Activated CD8-positive, alpha-beta memory T cell treated with anti-CD3 and anti-CD28 coated beads for 36 hours (primary cell): ENCODE results near the gene TICAM2. TPM values are rescaled to one million over a fixed set of nuclear protein-coding genes. Genes with fewer than 3 reads are reported as not detected.

Experiments
- CTCF ChIA-PET: fragments of 350-600 bp; sonication (Branson Sonifier 250); formaldehyde crosslinking; loops from one replicate; lab custom pipeline; 2021; ENCODE audit warnings: antibody characterized with exemption; lab: Charles Lee
- POLR2A ChIA-PET: fragments of 350-600 bp; sonication (Branson Sonifier 250); formaldehyde crosslinking; loops from one replicate; lab custom pipeline; 2021; ENCODE audit warnings: antibody characterized with exemption; lab: Charles Lee
- total RNA-seq, 2 experiments: library from RNA; stranded (reverse); gene quantifications; one replicate each; pipeline ENCODE4 v1.2.3, GENCODE V29; 2021

The TICAM2 gene
- total RNA-seq, 2 experiments from 2014 or later: 0.15 to 1.0 TPM

DNA sequence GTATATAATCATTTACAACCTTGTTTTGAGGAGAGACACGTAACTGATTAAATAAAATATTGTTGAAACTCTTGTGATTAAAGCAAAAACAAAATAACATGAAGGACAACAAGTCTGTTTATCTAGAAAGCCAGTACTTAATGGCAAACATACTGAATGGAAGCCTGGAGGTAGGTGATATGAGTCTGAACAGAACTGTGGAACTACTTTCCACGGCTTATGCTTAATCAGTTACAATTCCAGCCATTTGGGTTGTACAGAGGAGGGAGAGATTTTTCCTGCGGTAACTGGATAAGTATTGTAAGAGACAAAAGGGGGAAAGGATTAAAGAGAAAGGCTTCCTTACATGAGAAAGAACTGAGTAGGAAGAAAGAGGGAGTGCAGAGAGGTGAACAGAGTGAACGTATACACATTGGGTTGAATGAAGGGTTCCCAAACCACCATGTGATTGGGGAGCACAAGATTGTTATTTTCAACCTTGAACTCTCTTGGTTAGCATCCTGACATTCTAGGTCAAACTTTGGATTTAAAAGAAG, 19.2 kb upstream of the TICAM2 start:
- POLR2A ChIA-PET: no interaction called here
- CTCF ChIA-PET: no interaction called here

- POLR2A ChIA-PET: no interaction called here
- CTCF ChIA-PET: interaction anchor here (1.2 to 1.6 kb wide), 2 partner anchors 8 to 15 kb away, joined by 4 to 6 read pairs; partner anchors contain the start of genes TICAM2 and TMED7
Observed at GRCh38 chr5:115616892-115617291, 14.6 kb upstream of the TICAM2 start.

DNA sequence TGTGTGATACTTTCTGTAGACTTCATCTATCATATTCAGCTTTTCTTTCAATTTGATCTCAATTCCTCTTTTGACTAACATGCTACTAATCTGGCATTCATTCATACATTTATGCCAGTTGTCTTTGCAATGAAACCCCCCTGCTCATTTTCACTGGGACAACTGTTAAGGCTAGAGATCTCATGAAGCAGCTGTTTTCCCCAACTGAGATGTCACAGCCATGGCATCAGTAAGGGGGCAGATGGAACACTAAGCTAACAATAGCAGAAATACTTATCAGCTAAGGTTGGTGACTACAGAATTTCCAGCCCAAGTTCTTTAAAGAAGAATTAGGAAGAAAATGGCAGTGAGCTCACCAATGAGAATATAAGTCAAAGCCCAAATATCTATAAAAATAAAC, 14.2 kb upstream of the TICAM2 start:
- ChIA-PET POLR2A (no interaction called here), CTCF (interaction anchor here (1.2 to 1.6 kb wide), 2 partner anchors 9 to 14 kb away, joined by 4 to 6 read pairs; partner anchors contain the start of genes TICAM2 and TMED7)

- ChIA-PET POLR2A (no interaction called here), CTCF (interaction anchor here (0.6 kb wide), 1 partner anchor 14 kb away, joined by 3 read pairs; no protein-coding TSS in a partner anchor)
Observed at GRCh38 chr5:115611873-115612272, 9.6 kb upstream of the TICAM2 start.

DNA sequence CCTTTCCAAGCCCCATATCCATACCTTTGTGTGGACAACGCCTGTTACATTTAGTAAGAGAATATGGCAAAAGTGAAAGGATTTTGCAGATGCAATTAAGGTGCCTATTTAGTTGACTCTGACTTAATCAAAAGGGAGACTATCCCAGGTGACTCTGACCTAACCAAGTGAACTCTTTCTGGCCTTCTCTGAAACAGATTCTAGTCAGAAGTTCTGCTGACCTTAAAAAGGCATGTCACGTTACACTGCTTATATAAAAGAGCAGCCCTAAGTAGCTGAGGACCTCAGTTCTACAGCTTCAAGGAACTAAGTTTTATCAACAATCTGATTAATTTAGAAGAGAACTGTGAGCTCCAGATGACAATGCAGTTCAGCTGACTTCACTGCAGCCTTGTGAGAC, 5.7 kb upstream of the TICAM2 start:
- ChIA-PET CTCF (no interaction called here), POLR2A (no interaction called here)

GRCh38 chr5:115605436-115605835, 3.2 kb upstream of the TICAM2 start:
- POLR2A ChIA-PET: no interaction called here
- CTCF ChIA-PET: interaction anchor here (1.3 kb wide), 1 partner anchor 9 kb away, joined by 3 read pairs; no protein-coding TSS in a partner anchor

GRCh38 chr5:115602591-115603125, 379 bp upstream of the TICAM2 start:
- ChIA-PET CTCF (interaction anchor here (1.0 kb wide), 1 partner anchor 14 kb away, joined by 6 read pairs; no protein-coding TSS in a partner anchor), POLR2A (interaction anchor here (0.7 kb wide), 2 partner anchors 59 to 285 kb away, joined by 6 to 9 read pairs; no protein-coding TSS in a partner anchor)

- POLR2A ChIA-PET: no interaction called here
Observed at GRCh38 chr5:115600766-115601165, 1.5 kb downstream of the TICAM2 start.

GRCh38 chr5:115599924-115600323, 2.4 kb downstream of the TICAM2 start:
- ChIA-PET POLR2A (no interaction called here), CTCF (no interaction called here)

More at GRCh38 chr5:115600766-115601165, 1.5 kb downstream of the TICAM2 start:
- CTCF ChIA-PET: no interaction called here

DNA sequence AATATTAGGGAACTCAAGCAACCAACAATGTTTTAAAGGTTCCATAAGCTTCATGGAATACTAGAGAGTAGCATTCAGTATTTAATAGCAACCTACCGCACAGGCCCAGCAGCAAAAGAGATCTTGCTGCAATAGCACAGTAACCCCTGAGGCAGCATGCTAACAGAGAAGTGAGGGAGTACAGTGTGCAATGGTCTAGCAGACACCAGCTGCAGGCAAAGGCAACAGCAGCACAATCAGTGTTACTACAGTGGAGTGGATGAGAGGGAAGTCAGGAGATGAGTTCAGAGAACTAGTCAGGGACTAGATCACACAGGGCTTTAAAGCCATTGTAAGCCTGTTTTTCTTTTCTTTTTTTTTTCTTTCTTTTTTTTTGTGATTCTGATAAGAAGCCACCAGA, 2.8 kb downstream of the TICAM2 start:
- ChIA-PET CTCF (no interaction called here), POLR2A (no interaction called here)

DNA sequence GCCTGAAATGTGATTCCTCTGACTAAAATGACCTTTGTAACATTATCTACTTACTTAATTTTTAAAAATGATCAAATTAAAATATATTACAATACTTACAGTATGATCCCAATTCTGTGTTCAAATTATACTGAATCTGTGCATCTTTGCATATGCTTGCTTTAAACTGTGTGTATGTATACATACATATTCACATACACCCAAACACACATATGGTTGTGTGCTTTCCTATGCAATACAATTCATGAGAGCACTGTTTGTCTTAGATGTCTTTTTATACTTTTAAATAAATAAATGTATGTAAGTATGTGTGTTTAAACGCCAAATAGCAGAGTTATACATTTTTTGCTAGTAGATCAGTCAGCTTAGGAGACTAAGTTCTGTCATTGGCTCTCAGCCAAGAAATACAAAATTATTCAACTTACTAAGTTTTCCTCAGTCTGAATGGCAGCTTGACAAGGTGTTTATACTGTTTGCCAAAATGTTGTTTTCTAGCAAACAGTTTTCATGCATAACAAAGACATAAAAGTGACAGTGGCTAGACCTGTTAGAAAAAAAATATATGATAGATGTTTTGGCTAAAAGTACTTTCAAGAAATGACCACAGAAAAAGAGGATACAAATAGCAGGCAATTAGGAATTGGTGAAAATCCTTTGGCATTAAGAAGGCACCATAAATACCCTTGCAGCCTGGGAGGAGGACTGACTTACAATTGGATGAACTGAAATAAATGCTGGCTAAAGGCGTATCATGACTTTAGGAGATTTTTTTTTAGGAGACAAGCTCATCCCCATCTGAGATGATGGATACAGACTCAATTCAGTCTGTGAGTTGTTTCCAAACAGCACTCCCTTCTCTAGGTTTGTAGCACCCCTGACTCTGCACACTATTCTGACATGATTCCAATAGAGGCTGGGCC, 7.9 kb downstream of the TICAM2 start:
- CTCF ChIA-PET: no interaction called here
- POLR2A ChIA-PET: no interaction called here

- ChIA-PET POLR2A (no interaction called here), CTCF (no interaction called here)
Observed at GRCh38 chr5:115589043-115589442, 13.2 kb downstream of the TICAM2 start.

GRCh38 chr5:115588640-115589039, 13.6 kb downstream of the TICAM2 start:
- ChIA-PET CTCF (interaction anchor here (1.0 kb wide), 1 partner anchor 279 kb away, joined by 5 read pairs; no protein-coding TSS in a partner anchor), POLR2A (no interaction called here)

DNA sequence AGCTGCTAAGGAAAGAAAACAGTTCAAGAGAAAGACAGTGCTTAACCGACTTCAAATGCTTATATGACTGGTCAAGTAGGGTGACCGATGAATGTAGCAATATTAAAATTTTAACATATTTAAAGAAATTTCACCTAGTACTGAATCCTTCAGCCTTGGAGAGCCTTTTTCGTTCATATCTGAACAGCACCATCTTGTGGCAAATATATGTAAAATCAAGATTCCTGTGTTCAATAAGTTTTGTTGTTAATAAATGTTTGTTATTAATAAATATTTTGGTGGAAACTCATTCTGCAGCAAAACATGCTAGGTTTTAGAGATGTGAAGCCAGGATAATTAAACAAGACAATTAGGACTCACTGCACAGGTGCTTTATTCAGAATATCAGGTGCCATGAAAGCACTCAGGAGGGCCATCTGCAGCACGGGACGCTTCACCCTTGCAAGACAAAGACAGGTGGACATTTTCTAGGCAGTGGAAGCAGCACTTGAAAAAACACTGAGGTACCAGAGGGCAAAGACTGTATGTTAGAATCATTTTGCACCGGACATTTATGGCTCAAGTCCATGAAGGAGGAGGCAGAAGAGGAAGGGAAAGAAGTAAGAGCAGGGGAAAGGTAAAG, 15.6 kb downstream of the TICAM2 start:
- ChIA-PET POLR2A (no interaction called here), CTCF (interaction anchor here (0.7 kb wide), 1 partner anchor 335 kb away, joined by 3 read pairs; no protein-coding TSS in a partner anchor)

DNA sequence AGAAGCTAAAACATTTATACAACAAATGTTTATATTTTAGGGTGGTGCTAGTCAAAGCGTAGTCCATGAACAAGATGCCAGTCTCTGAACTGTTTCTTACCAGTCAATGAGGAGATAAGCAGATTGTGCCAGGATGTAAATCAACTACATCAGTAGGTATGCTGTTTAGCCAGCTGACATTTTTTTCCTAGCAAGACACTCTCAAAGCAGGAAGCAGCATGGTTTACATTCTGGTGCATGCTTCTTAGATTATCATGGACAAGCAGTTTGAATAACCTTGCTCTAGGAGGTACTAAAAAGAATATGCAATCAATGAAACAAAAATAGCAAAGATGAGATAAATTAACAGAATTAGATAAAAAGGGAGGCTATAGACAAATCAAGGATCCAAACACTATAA, 17.0 kb downstream of the TICAM2 start:
- POLR2A ChIA-PET: no interaction called here
- CTCF ChIA-PET: no interaction called here

DNA sequence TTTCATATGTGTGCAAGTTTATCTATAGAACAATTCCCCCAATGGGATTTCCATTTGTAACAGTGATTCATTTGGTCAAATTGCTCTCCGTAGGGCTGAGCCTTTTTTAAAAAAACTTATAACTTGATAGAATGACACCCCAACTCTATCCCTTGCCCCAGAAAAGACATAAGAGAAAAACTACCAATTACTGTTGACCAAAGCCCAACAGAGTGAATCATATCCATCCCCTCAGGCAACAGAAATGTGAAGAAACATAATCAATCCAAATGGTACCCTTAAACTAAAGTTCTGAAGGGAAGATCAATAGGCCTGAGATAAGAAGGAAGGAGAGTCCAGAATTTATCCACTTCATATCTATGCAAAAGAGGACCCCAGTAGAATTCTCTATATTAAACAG, 17.8 kb downstream of the TICAM2 start:
- POLR2A ChIA-PET: no interaction called here
- CTCF ChIA-PET: no interaction called here

DNA sequence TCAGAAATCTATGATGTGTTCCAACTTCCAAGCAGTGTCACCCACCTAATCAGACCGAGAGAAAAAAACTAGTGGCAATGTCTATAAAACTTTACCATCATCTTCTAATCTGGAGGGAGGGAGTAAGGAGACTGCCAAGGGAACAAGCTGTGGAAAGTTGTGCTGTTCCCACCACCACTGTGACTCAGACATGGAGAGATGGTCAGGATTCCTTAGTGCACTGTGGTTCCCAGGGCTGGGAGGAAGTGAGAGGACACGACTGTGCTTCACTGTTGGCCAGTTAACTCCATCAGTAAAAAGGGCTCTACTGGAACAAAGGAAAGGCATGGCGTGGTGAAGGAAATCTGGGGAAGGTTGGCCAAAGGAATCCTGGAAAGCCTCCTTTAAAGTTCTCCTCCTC, 18.8 kb downstream of the TICAM2 start:
- ChIA-PET CTCF (no interaction called here), POLR2A (no interaction called here)

DNA sequence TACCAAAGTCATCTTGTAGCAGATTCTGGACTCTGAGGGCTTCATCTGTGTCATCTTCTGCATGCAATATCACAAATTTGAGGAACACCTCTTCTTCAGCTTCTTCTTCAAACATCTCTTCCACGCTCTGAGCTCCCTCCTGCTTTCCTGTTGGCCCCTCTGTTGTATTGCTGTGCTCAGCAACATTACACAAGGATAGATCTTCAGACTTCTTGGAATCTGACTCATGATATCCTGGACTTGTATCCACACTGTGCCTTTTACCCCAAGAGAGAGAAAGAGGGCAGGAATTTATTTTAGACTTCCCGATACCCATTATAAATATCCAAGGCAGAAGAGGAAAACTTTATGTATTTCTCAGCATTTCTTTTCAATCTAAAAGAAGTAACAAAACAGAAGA, 21.3 kb downstream of the TICAM2 start:
- ChIA-PET CTCF (no interaction called here), POLR2A (no interaction called here)

DNA sequence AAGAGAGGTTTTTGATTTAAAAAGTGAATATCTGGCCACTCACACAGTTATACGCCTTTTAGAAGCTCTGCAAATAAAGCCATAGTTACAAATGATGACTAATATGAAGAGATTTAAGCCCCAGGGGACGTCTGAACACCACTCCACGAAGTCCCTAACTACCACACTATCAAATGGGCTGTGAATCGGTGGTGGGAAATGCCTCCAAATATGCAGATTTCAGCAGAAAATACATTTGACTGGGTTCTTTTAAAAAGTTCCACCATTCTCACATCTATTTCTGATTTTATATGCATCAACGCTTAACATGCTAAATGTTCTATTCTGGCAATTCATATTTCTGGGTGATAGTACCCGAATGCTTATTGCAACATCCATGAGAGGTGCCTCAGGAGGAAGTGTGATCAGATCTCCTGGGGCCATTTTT, 22.5 kb downstream of the TICAM2 start:
- ChIA-PET POLR2A (no interaction called here), CTCF (no interaction called here)

GRCh38 chr5:115579216-115579615, 23.1 kb downstream of the TICAM2 start:
- CTCF ChIA-PET: no interaction called here

More at GRCh38 chr5:115579216-115579615, 23.1 kb downstream of the TICAM2 start:
- POLR2A ChIA-PET: no interaction called here
